Upper lobe of left lung (tissue), 4 donors: ENCODE measurements around the gene CCNO.

Experiments
- EP300 ChIP-seq, 4 donors: sonication (generic); formaldehyde crosslinking; IDR thresholded peaks; one replicate each; pipeline ENCODE4 v1.5.1; 2017; ENCODE audit warnings: antibody characterized with exemption in 4 of 4, control low read depth in 2 of 4
- POLR2A ChIP-seq, 4 donors: fragments of 450-650 bp; IDR thresholded peaks; one replicate each; pipeline ENCODE4 v1.5.1; 2016 to 2017; ENCODE audit warnings: antibody characterized with exemption in 4 of 4, mild to moderate bottlenecking in 2 of 4
- TF ChIP-seq, protein P1 (sequence below), 6 experiments: fragments of 450-650 bp in 4 of 6; fragments of 200-600 bp in 2 of 6; sonication (generic) in 2 of 6; IDR thresholded peaks; one replicate each; pipeline ENCODE4 v1.5.1; 2016 to 2019; ENCODE audit warnings: antibody characterized with exemption in 6 of 6

DNA sequence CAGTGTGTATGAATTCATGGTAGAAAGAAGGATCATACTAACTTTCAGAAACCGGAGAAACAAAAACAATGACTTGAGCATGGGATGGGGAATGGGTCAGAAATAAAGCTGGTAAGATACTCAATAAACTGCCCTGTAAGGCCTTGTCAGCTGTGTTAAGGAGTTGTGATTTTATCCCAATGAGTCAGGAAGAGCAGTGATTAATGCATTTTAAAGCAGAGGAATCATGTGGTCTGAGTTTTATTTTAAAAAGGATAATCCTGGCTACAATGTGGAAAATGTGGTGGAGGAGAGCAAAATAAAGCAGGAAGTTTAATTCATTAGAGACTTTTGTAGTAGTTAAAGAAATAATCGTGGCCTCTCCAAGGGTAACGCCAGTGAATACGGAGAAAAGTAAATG lies 45.4 kb upstream of the CCNO start:
- TF ChIP-seq EP300 (IDR thresholded peaks at IDR 0.05), result no peak
- no peak for TF ChIP-seq POLR2A (IDR thresholded peaks at IDR 0.05)
- TF ChIP-seq, protein P1, sequence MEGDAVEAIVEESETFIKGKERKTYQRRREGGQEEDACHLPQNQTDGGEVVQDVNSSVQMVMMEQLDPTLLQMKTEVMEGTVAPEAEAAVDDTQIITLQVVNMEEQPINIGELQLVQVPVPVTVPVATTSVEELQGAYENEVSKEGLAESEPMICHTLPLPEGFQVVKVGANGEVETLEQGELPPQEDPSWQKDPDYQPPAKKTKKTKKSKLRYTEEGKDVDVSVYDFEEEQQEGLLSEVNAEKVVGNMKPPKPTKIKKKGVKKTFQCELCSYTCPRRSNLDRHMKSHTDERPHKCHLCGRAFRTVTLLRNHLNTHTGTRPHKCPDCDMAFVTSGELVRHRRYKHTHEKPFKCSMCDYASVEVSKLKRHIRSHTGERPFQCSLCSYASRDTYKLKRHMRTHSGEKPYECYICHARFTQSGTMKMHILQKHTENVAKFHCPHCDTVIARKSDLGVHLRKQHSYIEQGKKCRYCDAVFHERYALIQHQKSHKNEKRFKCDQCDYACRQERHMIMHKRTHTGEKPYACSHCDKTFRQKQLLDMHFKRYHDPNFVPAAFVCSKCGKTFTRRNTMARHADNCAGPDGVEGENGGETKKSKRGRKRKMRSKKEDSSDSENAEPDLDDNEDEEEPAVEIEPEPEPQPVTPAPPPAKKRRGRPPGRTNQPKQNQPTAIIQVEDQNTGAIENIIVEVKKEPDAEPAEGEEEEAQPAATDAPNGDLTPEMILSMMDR (IDR thresholded peaks at IDR 0.05), result no peak
